Lung microvascular endothelial cell (primary cell): ENCODE measurements around the gene GLYR1. TPM values are rescaled to one million over a fixed set of nuclear protein-coding genes. Genes with fewer than 3 reads are reported as not detected.
A peak's percentile ranks its signal among the peaks of the same experiment; 100 is the strongest.

Experiments used
- DNase-seq, 2 donors: peaks; one replicate each; pipeline versions ENCODE4 v3.0.0 to v3.0.0-alpha.2; 2010; ENCODE audit warnings: low read depth in 2 of 2
- total RNA-seq: library from RNA; depleted of rRNA; stranded (reverse); fragments of >200 nt; gene quantifications from 2 replicates; pipeline ENCODE4 v1.2.1, GENCODE V29; 2014

Gene GLYR1
- total RNA-seq, 1 donor from 2014 or later, result 47.8 TPM

DNA sequence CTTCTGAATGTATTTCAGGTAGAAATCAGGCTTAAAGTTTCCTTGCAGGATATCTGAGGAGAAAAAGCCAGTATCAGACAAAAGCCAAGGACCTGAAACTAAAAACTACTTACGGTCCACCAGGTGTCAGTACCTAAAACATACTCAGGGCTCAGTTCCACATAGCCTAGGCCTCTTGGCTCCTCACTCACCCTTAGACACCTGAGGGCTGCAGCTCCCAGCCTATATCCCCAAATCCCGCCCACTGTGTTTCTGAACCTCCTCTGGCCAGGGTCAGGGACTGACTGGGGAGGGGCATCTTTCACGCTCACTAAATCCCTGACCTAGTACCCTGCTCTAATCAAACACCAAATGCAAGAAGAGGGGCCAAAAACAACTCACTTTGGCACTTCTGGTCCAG is 35.8 kb downstream of the GLYR1 start:
- no peak for DNase-seq

DNA sequence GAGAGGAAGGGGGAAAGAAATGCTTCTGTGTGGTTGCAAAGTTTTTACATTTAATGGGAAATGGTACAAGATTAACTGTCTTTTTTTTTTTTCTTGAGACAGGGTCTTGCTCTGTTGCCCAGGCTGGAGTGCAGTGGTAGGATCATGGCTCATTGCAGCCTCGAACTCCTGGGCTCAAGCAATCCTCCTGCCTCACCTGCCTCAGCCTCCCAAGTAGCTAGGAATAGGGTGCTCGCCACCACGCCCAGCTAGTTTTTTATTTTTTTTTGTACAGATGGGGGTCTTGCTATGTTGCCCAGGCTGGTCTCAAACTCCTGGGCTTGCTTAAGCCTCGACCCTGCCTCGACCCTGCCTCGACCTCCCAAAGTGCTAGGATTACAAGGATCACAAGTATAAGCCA is 40.8 kb downstream of the GLYR1 start:
- DNase-seq, result no peak

DNA sequence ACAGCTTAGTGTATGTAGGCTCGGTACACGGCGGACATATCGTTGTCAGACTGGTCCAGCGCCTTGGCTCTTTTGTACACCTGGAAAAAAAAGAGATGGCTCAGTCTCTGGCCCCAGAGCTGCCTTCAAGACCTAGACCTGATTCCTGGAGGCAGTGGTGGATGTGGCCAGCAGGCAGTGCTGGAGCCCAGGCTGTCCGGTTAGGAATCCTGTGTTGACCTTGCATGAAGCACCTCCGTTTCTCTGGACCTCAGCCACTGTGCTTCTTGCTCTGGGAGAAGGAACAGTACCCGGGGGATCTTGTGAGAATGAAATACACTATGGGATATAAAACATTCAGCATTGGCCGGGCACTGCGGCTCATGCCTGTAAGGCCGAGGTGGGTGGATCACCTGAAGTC is 41.9 kb downstream of the GLYR1 start:
- no peak for DNase-seq

DNA sequence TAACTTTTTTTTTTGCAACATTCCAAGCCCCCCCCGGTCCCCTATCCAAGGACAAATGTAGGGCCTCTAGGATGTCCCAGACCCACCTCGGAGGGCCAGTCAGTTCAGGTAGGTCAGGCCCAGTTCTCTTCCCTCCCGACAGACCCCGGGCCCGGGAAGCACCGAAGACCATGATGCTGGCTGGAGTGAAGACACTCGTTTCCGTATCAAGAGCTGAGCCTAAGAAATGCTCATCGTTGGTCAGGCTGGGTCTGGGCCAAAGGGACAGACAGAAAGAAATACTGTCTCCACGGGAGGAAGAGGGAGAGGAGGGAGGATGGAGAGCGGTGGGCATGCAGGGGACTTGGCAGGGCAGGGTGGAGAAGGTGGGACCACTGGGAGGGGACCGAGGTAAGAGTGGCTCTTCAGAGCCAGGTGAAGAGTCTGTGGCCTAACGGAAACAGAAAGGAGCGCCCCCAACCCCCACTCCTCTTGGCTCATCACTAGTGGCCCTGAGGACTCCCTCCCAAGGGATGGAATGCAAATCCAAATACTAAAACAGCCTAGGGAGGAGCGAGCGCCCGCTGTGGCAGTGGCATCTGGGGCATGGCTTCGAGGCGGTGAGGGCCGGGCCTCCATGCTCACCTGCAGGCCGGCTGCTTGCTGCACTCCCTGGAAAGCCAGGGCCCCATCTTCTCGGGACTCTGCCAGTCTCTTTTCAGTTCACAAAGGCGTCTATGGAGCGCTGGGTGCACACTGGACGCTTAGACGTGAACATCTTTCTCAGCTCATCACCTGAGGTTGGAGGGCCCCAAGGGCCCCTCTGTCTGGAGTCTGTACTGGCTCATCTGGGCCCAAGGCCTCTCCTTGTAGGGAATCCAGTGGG is 43.0 kb downstream of the GLYR1 start:
- DNase-seq, result no peak

DNA sequence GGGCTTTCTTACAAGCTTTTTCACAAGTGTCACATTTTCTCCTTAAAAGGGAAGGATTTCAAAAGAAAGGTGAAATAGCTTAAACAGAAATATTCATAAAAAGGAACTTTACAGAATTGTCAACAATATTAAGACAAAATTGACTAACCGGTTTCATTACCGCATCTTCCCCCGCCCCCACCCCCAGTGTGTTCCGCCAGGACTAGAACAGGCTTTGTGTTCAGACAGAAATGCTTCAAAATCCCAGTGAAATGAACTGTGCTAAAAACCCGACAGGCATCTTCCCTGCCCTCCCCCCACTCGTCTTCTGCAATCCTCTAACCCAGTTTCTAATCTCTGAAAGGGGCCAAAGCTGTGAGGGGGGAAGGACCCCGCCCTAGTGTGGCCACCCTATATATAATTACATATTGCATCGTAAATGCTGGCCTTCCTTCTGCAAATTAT is 43.7 kb downstream of the GLYR1 start:
- DNase-seq, result no peak

DNA sequence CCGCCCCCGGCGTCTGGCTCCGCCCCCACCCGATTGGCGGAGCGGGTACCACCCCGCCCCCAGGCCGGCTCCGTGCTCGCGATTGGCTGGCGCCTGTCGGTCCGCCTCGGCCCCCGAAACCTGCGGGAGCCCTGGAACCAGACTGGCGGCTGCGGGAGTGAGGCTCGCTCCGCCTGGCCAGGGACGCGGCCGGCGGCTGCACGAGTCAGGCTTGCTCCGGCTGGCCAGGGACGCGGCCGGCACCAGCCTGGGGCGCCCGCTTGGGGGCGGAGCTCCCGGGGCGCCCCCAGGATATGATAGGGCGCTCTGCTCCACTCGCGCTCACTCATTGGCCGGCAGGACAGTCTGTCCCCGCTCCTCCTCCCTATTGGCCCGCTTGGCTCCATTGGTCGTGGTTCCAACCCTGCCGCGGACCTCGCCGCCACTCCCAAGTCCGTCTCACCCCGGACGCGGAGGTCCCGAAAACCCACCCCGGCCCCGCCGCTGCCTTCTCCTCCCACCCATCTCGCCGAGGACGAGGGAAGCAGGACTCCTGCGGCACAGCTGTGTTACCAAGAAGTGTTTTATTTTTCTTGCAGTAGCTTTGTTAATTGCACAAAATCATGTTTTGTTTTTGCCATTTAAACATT is 44.3 kb downstream of the GLYR1 start:
- DNase-seq, result peak; percentile 89 to 90

DNA sequence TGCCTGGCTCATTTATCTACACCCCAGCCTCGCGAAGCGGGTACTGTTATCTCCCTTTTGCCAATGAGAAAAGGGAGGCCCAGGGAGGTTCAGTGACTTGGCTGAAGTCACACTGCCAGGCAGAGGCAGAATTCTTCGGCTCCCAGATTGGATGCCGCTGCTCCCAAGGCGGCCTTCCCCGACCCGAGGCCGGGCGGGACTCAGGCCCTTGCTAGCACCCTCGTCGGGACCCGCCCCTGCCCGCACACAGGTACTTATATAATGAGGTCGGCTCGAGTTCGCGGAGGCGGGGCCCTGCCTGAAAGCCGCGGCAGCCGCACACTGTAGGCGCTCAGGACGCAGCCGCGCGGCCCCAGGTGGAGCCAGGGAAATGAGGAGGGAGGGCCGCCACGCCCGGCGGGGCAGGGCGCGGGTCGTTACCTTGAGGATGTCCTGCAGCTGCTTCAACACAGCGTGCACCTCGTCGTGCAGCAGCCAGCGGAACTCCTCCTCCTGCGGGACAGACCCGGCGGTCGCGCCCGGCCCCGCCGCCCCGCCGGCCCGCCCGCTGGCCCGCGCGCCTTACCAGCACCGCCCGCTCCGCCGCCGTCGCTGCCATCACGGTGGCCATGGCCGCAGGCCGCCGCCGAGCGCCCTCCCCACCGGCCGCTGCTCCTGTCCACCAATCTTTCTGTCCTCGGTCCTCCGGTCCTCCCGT is 45.0 kb downstream of the GLYR1 start, which contains the start of gene ROGDI:
Gene ROGDI, minus strand, starts transcription at position 672 of the 697 bp plus-strand sequence. Its CDS starts 62 bp downstream, at position 610.
- peak; percentile 30 to 45 for DNase-seq

DNA sequence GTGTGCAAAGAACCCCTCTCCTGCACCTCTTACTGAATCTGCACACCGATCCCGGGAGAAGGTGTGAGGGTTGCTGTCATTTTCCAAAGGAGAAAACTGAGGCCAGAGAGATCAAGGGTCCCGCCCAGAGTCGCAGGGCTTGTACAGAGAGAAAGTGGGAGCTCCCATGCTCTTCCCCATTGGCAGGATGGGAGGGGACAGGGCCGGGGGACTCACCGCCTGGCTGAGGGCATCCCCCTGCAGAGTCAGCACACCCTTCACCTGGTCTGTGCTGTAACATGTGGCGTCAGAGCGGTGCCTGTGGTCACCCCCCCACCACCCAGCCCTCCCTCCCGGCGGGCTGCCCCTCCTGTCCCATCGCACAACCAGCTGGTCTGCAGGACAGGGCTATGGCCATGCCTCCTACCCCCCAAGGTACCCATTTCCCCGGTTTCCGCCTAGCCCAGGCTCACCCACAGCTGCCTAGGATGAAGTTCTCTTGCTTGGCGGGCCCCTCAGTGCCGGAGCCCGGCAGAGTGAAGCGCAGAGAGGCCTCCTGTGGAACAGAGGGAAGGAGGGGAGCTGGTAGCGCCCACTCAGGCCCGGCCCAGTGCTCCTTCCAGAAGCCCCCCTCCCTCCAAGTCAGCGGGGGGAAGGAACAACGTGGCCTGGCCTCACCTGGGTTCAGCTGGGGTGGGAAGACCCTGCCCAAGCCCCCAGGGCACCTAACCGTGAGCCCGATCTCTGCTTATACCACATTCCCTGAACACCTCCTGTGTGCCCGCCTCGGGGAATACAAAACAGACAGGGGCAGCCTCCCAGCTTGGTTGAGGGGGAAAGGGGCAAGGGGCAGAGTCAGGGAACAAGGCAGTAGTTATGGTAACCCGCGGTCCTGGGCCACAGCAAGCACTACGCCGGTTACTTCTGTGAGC is 45.8 kb downstream of the GLYR1 start:
- DNase-seq, result no peak

DNA sequence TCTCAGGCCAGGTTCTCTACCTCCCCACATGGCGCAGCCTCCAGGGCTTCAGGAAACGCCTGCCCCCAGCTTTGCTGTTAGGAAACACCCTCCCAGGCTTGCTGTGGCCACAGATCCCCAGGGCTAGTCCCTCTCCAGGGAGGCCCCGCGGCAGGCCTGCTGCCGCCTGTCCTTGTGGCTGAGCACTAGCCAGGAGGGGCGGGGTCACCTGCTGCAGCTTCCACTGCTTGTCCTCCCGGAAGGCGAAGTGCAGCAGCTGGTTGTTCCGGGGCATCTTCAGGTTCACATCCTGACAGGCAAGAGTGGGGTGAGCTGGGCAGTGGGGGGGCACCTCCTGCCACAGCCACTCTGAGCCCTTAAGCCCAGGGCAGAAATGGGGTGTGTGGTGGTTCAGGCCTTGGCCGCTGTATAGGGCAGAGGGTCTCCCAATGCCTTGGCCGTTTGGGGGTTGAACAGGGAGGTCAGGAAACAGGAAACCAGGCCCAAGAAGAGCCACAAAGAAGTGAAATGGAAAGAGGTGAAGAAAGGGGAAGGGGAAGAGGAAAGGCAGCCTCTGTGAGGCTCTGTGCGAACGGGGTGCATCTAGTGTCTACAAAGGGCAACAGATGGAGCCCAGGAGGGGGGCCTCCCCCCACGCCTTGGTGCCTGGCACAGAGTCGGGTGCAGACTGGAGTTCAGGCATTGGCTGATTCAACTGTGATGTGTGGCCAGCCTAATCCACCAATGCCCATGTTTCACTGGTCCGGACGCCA is 46.6 kb downstream of the GLYR1 start:
- peak in 1 of 2 donors; percentile 64 for DNase-seq

DNA sequence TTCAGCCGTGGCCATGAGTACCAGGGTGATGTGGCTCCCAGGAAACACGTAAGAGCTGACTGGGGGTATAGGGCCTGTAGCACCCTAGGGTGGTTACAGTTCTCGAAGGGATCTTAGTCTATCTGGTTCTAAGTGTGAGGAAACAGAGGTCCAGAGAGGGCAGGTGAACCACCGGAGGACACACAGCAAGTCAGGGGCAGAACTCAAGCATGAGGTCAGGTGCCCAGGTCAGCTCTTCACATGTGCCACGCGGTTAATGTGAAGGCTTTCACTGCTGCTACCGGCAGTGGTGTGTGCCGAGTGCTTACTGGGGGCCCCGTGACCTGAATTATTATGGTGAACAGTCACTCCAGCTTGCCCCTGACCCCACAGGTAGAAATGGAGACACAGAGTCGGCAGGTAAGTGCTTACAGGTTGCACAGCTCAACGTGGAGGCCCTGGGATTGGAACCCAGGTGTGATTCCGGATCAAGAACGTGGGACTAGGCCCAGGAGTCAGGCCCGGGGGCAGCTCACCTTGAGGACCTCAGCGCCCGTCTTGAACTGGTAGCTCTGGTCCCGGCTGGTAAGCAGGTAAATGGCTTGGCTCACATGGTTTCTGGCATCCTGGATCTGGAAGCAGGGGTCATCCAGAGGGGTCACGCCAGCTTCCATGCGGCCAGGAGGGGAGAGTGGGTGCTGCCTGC is 47.8 kb downstream of the GLYR1 start:
- DNase-seq, result no peak

DNA sequence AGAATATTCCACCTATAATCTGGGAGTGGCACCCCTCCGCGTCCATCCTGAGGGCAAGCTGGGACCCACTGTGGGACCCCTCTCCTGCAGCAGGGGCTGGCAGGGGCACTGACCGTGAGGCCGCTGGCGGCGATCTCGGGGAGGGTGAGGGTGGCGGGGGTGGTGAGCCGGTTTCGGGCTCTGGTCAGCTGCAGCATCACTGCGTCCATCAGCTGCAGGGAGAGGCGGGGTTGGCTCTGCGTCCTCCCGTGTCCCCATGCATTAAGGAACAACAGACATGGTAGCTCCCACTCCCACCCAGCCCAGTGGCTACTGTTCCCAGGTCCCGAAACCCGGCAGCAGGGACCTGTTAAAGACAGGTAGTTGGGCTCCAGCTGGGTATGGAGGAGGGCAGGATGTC is 48.6 kb downstream of the GLYR1 start:
- no peak for DNase-seq

DNA sequence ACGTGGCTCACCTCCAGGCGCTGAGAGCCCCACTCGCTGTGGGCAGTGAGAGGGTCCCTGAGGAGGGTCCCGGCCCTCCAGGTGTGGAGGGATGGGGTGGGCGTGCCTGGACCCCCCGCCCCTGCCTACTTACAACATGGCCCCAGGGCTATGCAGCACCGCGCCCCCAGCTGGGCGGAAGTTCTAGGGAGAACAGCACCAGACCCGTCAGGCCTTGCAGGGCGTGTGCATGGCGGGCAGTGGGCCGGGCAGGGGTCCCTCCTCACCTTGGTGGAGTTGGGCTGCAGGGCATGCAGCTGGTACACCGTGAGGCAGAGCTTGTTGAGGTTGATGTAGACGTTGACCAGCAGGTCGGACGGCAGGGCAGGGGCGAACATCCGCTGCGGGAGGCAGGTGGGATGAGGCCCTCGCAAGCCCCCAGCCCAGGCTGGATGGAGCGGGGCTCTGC is 49.3 kb downstream of the GLYR1 start:
- DNase-seq, result no peak

DNA sequence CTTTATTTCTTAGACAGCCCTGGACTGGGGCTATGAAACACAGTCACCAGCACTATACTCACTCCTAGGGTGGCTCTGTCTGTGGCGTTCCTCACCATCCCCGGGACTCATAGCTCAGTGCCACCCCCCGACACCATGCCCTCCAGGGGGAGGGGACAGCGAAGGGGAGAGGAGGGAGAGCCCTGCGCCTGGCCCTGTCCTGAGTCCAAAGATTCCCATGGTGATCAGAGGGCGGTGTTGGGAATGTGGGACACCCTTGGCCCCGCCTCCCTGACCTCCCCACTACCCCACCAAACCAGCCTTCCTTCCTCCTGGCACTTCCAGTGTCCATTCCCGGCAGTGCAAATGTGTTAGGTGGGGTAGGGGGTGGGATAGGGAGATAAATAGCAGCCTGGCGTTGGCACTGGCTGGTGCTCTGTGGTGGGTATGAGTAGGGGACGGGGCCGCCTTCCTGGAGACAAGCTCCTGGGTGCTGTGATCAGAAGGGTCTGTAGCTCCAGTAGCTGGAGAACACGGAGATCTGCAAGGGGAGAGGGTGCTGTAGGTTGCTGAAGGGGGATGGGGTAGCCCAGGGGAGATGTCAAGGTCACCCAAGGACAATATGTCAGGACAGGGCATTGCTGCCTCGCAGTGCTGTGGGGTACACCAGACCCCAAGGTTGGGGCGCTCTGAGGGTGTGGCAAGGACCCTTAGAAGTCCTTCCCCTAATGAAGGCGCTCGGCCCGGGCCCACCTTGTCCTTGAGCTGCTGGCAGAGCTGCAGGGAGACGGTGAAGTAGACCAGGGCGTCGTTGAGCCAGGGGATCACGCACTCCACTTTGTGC is 49.9 kb downstream of the GLYR1 start:
- DNase-seq, result no peak

DNA sequence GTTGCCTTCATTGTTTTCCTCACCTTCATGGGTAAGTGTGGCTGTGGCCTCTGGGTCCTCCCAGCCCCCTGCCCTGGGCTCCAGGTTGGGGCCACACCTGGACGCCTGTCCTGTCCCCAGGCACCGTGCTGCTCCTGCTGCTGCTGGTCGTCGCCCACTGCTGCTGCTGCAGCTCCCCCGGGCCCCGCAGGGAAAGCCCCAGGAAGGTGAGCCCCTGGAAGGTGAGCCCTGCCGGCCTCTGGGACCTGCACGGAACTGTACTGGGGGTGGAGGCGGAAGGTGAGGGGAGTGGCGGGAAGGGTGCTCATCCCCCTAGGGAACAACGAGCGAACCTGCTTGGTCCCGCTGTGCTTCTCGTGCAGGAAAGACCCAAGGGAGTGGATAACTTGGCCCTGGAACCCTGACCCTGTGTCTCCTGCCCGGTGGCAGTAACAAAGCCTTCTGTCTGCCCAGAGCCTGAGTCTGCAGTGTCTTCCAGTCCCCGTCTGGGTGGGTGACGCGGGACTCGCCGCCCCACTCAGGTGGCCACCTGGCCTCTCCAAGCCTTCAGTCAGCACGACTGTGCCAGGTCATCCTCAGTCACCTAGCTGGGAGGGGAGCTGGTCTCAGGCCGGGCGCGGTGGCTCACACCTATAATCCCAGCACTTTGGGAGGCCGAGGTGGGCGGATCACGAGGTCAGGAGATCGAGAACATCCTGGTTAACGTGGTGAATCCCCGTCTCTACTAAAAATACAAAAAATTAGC is 51.1 kb downstream of the GLYR1 start:
- DNase-seq, result no peak

DNA sequence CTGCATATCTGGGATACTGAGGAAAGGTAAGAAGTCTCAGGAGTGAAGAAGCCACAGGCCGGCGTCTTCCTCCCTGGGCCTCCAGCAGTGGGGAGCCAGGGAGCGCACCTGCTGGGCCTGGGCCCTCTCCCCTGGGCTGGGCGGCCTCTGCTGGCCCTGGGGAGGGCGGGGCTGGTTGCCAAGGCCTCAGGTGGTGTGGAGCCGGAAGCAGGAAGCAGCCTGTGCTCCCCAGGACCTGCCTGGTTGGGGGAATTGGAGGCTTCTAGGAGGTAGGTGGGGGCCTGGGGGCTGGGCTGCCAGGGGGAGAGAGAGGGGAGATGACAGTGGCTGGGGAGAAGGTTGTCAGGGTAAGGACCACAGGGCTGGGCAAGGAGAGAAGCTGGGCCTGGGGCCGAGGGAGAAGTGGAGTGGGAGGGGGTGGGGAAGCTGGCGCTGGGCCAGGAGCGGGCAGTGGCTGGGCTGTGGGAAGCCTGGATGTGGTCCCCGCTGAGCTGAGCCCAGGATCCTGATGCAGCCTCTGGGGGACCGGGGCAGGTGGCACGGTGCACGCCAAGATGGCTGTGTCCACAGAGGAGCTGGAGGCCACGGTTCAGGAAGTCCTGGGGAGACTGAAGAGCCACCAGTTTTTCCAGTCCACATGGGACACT is 51.8 kb downstream of the GLYR1 start, which contains the start of gene SMIM22:
Gene SMIM22, plus strand, starts transcription at position 189 of the 647 bp plus-strand sequence. Its CDS starts 366 bp downstream, at position 555.
- no peak for DNase-seq

DNA sequence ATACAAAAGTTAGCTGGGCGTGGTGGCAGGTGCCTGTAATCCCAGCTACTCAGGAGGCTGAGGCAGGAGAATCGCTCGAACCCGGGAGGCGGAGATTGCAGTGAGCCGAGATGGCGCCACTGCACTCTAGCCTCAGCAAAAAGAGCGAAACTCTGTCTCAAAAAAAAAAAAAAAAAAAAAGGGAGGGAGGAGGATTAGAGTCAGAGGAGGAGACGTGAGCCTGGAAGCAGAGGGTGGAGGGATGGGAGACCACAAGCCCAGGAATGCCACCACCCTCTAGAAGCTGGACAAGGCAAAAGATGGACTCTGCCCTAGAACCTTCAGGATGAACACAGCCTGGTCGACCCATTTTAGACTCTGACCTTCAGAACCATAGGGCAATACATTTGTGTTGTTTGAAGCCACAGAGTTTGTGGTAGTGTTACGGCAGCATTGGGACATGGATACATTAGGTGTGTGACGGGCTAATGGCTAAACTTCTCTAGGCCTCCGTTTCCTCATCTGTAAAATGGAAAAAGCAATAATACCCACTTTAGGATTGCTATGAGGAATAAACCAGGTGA is 54.1 kb downstream of the GLYR1 start:
- no peak for DNase-seq

DNA sequence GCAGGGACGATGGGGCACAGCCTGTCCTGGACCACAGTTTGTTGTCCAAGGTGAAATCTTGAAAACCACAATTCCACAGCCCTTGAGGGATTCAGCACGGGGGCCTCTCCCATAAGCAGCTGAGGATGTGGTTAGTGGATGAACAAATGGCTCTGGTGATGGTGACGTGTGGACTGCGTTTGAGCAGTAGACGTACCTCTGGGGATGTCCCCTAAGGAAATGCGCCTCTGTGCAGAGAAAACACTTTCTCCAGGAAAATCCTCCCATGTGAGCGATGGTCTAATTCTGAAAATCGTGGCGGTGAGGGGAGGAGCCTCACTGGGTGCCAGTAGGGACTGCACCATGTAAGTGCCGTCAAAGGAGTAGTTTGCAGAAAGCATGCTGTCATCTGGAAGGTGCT is 56.2 kb downstream of the GLYR1 start:
- DNase-seq, result no peak
